B cell (primary cell): ENCODE results near the gene FMNL2. TPM values are rescaled to one million over a fixed set of nuclear protein-coding genes. Genes with fewer than 3 reads are reported as not detected.

Experiments
- ATAC-seq: fragments of 200-7000 bp; cut with Tn5 transposase; one replicate; pipeline ENCODE4 v1.10.0; 2021; ENCODE audit warnings: low read depth, mild to moderate bottlenecking, moderate number of reproducible peaks, moderate library complexity
- CTCF ChIA-PET: fragments of 350-600 bp; sonication (Branson Sonifier 250); formaldehyde crosslinking; loops from one replicate; lab custom pipeline; 2021; ENCODE audit warnings: antibody characterized with exemption, inconsistent platforms; lab: Charles Lee
- POLR2A ChIA-PET: fragments of 350-600 bp; sonication (Branson Sonifier 250); formaldehyde crosslinking; loops from one replicate; lab custom pipeline; 2021; ENCODE audit warnings: antibody characterized with exemption; lab: Charles Lee
- DNase-seq: peaks from one replicate; pipeline ENCODE4 v3.0.0; 2013
- H2AFZ ChIP-seq: 2 replicates; pipeline ENCODE4 v1.6.1; 2012; ENCODE audit warnings: mild to moderate bottlenecking, low read depth, low read length; ENCODE audit not compliant: insufficient read depth, poor library complexity, severe bottlenecking
- H3K27ac ChIP-seq, 2 donors: 1 replicate in 1 of 2; 2 replicates in 1 of 2; pipeline ENCODE4 v1.5.1; 2012 to 2013; ENCODE audit warnings: low read length in 2 of 2, mild to moderate bottlenecking in 2 of 2, moderate library complexity in 1 of 2
- H3K27me3 ChIP-seq, 4 experiments: fragments of 200-600 bp in 1 of 4; sonication (generic) in 1 of 4; replicated peaks in 1 of 4; 1 replicate in 2 of 4; 2 replicates in 2 of 4; pipeline versions ENCODE4 v1.6.1 to v1.7.0; 2013 to 2016; ENCODE audit warnings: low read length in 3 of 4, mild to moderate bottlenecking in 2 of 4, mixed read lengths in 1 of 4, moderate library complexity in 1 of 4; ENCODE audit not compliant: insufficient read depth in 4 of 4, control insufficient read depth in 3 of 4; ENCODE audit errors: control extremely low read depth in 1 of 4
- H3K36me3 ChIP-seq, 2 experiments: replicated peaks in 1 of 2; 1 replicate in 1 of 2; 2 replicates in 1 of 2; pipeline versions ENCODE4 v1.6.1 to v1.7.1; 2013; ENCODE audit warnings: low read length in 1 of 2; ENCODE audit not compliant: insufficient read depth in 2 of 2, control insufficient read depth in 1 of 2; ENCODE audit errors: control extremely low read depth in 1 of 2, extremely low read depth in 1 of 2
- H3K4me1 ChIP-seq, 2 donors: fragments of 200-600 bp in 1 of 2; sonication (generic) in 1 of 2; 1 replicate in 1 of 2; 2 replicates in 1 of 2; pipeline versions ENCODE4 v1.5.1 to v1.6.1; 2013 to 2017; ENCODE audit warnings: low read length in 2 of 2; ENCODE audit not compliant: control insufficient read depth in 2 of 2, insufficient read depth in 2 of 2
- H3K4me2 ChIP-seq: replicated peaks from 2 replicates; pipeline ENCODE3; 2012; ENCODE audit warnings: mild to moderate bottlenecking, low read depth, low read length; ENCODE audit not compliant: poor library complexity, severe bottlenecking
- H3K4me3 ChIP-seq, 5 experiments: fragments of 200-600 bp in 1 of 5; sonication (generic) in 1 of 5; 1 replicate in 3 of 5; 2 replicates in 2 of 5; pipeline versions ENCODE4 v1.5.1 to v1.7.0; 2011 to 2016; ENCODE audit warnings: low read length in 4 of 5, mild to moderate bottlenecking in 4 of 5, low read depth in 2 of 5, control low read depth in 1 of 5, moderate library complexity in 1 of 5; ENCODE audit not compliant: insufficient read depth in 1 of 5; ENCODE audit errors: control extremely low read depth in 1 of 5, extremely low read depth in 1 of 5
- H3K79me2 ChIP-seq: fragments of 200-600 bp; sonication (generic); one replicate; pipeline ENCODE4 v1.6.0; 2016; ENCODE audit warnings: low read length; ENCODE audit not compliant: control insufficient read depth, insufficient read depth
- H3K9ac ChIP-seq: fragments of 200-600 bp; sonication (generic); 2 replicates; pipeline ENCODE4 v1.6.1; 2017; ENCODE audit warnings: mild to moderate bottlenecking, low read length, moderate library complexity
- H3K9me3 ChIP-seq, 3 donors: one replicate each; pipeline versions ENCODE4 v1.6.1 to v1.7.1; 2013; ENCODE audit warnings: low read length in 2 of 3; ENCODE audit not compliant: control insufficient read depth in 2 of 3, insufficient read depth in 1 of 3; ENCODE audit errors: control extremely low read depth in 1 of 3
- H4K20me1 ChIP-seq: 2 replicates; pipeline ENCODE4 v1.6.0; 2012; ENCODE audit warnings: mild to moderate bottlenecking, low read length; ENCODE audit not compliant: insufficient read depth, control insufficient read depth, poor library complexity, severe bottlenecking
- H3K27ac Mint-ChIP-seq: one replicate; pipeline ENCODE4 v1.8.0; 2021; ENCODE audit warnings: mixed read lengths
- H3K27me3 Mint-ChIP-seq: one replicate; pipeline ENCODE4 v1.8.0; 2021; ENCODE audit warnings: mixed read lengths
- H3K4me1 Mint-ChIP-seq: one replicate; pipeline ENCODE4 v1.8.0; 2021; ENCODE audit warnings: mixed read lengths
- H3K4me3 Mint-ChIP-seq: one replicate; pipeline ENCODE4 v1.8.0; 2021; ENCODE audit warnings: mixed read lengths
- H3K9me3 Mint-ChIP-seq: one replicate; pipeline ENCODE4 v1.8.0; 2022; ENCODE audit warnings: mixed read lengths; ENCODE audit not compliant: insufficient read depth
- CTCF ChIP-seq: fragments of 200-600 bp; IDR thresholded peaks from one replicate; pipeline ENCODE4 v1.8.0; 2022; ENCODE audit warnings: antibody characterized with exemption, mild to moderate bottlenecking
- EZH2 ChIP-seq: IDR thresholded peaks from 2 replicates; pipeline ENCODE4 v1.6.1; 2012; ENCODE audit warnings: borderline replicate concordance, low read depth, mild to moderate bottlenecking, moderate library complexity, low read length; ENCODE audit not compliant: insufficient read depth, poor library complexity, severe bottlenecking
- WGBS: methylation state at CpG from one replicate; pipeline ENCODE4 v1.1.5; 2013; ENCODE audit warnings: missing lambda C conversion rate; ENCODE audit not compliant: insufficient coverage; 5-methylcytosine and 5-hydroxymethylcytosine counted together
- intact Hi-C: fragments of 100-400 bp; cut with micrococcal nuclease; formaldehyde crosslinking; loops from one replicate; pipeline ENCODE4 v1.10.0; 2022
- polyA plus RNA-seq: library from polyadenylated mRNA; depleted of rRNA; stranded (reverse); fragments of >200 nt; gene quantifications from 2 replicates; pipeline ENCODE4 v1.2.3, GENCODE V29; 2012
- total RNA-seq, 2 donors: library from RNA; stranded (reverse); fragments of 120-200 nt in 1 of 2; gene quantifications; 1 replicate in 1 of 2; 2 replicates in 1 of 2; pipeline versions ENCODE4 v1.2.3 to v1.2.4, GENCODE V29; 2013 to 2022

Gene FMNL2
- total and polyA plus RNA-seq, 2 donors (not counting 1 experiment from before 2014, with no cell fraction given): 0.73 to 8.8 TPM

- Histone ChIP-seq H3K27me3 (no peaks in the 10 kb centered on the region), H3K9ac (no peak overlapping the region), H3K36me3 (no peaks in the 10 kb centered on the region), H3K4me1 (no peaks in the 10 kb centered on the region), H3K27ac (no peak overlapping the region), H3K4me2 (no peak overlapping the region), H2AFZ (no peak overlapping the region), H3K79me2 (no peaks in the 10 kb centered on the region), H4K20me1 (no peaks in the 10 kb centered on the region), H3K9me3 (no peaks in the 10 kb centered on the region), H3K4me3 (no peak overlapping the region)
- Mint-ChIP-seq H3K4me1 (no peaks in the 10 kb centered on the region), H3K4me3 (no peak overlapping the region), H3K27me3 (no peaks in the 10 kb centered on the region), H3K9me3 (no peaks in the 10 kb centered on the region), H3K27ac (no peak overlapping the region)
- DNase-seq (no peak), ATAC-seq (no peak)
- no peak for TF ChIP-seq CTCF
- no peak for TF ChIP-seq EZH2
- WGBS: no CpG with 5 or more reads among the region's 3 CpGs
- ChIA-PET POLR2A (interaction anchor here (1.7 kb wide), 1 partner anchor 9 kb away, joined by 4 read pairs; no protein-coding TSS in a partner anchor), CTCF (no interaction called here)
- intact Hi-C loops: no loop called here
Measured at GRCh38 chr2:152479282-152479681, 144.3 kb downstream of the FMNL2 start.

- no peak for TF ChIP-seq CTCF
- no peak for TF ChIP-seq EZH2
- CTCF ChIA-PET: no interaction called here
- no peak for ATAC-seq
- Histone ChIP-seq H3K4me1 (peaks cover 1 to 3% of the 10 kb centered on the region in 2 donors), H3K36me3 (no peaks in the 10 kb centered on the region), H3K4me2 (no peak overlapping the region), H2AFZ (no peak overlapping the region), H3K27me3 (no peaks in the 10 kb centered on the region), H4K20me1 (no peaks in the 10 kb centered on the region), H3K79me2 (no peaks in the 10 kb centered on the region), H3K27ac (no peak overlapping the region), H3K9me3 (no peaks in the 10 kb centered on the region), H3K4me3 (no peak overlapping the region), H3K9ac (no peak overlapping the region)
- no peak overlapping the region for H3K27ac Mint-ChIP-seq
- POLR2A ChIA-PET: no interaction called here
- 100% methylated on average over 1 of the region's 4 CpGs for WGBS
- intact Hi-C loops: no loop called here
- no peak overlapping the region for H3K4me3 Mint-ChIP-seq
- H3K9me3 Mint-ChIP-seq: no peaks in the 10 kb centered on the region
- H3K27me3 Mint-ChIP-seq: no peaks in the 10 kb centered on the region
- DNase-seq: no peak
- peaks cover 4% of the 10 kb centered on the region for H3K4me1 Mint-ChIP-seq
Measured at GRCh38 chr2:152480821-152481399, 145.9 kb downstream of the FMNL2 start.
